AG09309 (cell line): ENCODE data around the gene PRKD2.
A peak's percentile ranks its signal among the peaks of the same experiment; 100 is the strongest.

ENCODE experiments used
- DNase-seq: peaks from one replicate; pipeline ENCODE4 v3.0.0-alpha.2; 2010; ENCODE audit warnings: low read depth
- H3K4me3 ChIP-seq: 2 replicates; pipeline ENCODE4 v1.5.1; 2011; ENCODE audit warnings: mild to moderate bottlenecking, low read depth, low read length, moderate library complexity; ENCODE audit not compliant: control insufficient read depth
- TF ChIP-seq, protein P1 (sequence below): IDR thresholded peaks from 2 replicates; pipeline ENCODE4 v1.5.1; 2011; ENCODE audit warnings: mild to moderate bottlenecking, low read depth, low read length, inconsistent platforms; ENCODE audit not compliant: insufficient read depth, control insufficient read depth; ENCODE audit errors: missing control alignments

The PRKD2 gene

GRCh38 chr19:46759206-46759605 lies 42.3 kb upstream of the PRKD2 start:
- TF ChIP-seq, protein P1, sequence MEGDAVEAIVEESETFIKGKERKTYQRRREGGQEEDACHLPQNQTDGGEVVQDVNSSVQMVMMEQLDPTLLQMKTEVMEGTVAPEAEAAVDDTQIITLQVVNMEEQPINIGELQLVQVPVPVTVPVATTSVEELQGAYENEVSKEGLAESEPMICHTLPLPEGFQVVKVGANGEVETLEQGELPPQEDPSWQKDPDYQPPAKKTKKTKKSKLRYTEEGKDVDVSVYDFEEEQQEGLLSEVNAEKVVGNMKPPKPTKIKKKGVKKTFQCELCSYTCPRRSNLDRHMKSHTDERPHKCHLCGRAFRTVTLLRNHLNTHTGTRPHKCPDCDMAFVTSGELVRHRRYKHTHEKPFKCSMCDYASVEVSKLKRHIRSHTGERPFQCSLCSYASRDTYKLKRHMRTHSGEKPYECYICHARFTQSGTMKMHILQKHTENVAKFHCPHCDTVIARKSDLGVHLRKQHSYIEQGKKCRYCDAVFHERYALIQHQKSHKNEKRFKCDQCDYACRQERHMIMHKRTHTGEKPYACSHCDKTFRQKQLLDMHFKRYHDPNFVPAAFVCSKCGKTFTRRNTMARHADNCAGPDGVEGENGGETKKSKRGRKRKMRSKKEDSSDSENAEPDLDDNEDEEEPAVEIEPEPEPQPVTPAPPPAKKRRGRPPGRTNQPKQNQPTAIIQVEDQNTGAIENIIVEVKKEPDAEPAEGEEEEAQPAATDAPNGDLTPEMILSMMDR: no peak
- no peak overlapping the region for H3K4me3 ChIP-seq

DNA sequence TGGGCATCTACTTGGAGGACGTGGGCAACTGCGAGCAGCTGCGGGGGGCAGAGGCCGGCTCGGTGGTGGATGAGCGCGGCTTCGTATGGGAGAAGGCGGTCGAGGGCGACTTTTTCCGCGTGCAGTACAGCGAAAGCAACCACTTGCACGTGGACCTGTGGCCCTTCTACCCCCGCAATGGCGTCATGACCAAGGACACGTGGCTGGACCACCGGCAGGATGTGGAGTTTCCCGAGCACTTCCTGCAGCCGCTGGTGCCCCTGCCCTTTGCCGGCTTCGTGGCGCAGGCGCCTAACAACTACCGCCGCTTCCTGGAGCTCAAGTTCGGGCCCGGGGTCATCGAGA lies 39.6 kb upstream of the PRKD2 start:
- TF ChIP-seq, protein P1: no peak
- H3K4me3 ChIP-seq: no peak overlapping the region
- no peak for DNase-seq

More at GRCh38 chr19:46759206-46759605, 42.3 kb upstream of the PRKD2 start:
- no peak for DNase-seq

- TF ChIP-seq, protein P1: no peak
- no peak overlapping the region for H3K4me3 ChIP-seq
- DNase-seq: no peak
Observed at GRCh38 chr19:46755853-46756543, 39.1 kb upstream of the PRKD2 start.

DNA sequence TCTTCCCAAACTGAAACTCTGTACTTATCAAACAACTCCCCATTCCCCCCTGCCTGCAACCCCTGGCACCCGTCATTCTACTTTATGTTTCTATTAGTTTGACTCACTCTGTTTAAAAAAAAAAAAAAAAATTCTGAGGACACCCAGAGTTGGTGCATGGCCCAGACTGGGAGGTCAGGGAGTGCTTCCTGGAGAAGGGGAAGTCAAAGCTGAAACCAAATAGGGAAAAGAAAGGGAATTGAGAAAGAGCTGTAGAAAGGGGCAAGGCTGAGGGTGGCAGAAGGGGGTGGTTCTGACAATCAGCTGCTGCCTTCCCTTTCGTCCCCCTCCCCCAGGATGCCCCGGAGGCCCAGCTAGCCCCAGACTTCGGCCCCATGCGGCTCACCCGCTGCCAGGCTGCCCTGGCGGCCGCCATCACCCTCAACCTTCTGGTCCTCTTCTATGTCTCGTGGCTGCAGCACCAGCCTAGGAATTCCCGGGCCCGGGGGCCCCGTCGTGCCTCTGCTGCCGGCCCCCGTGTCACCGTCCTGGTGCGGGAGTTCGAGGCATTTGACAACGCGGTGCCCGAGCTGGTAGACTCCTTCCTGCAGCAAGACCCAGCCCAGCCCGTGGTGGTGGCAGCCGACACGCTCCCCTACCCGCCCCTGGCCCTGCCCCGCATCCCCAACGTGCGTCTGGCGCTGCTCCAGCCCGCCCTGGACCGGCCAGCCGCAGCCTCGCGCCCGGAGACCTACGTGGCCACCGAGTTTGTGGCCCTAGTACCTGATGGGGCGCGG lies 38.4 kb upstream of the PRKD2 start:
- TF ChIP-seq, protein P1: no peak
- no peak overlapping the region for H3K4me3 ChIP-seq
- DNase-seq: peak; percentile 25

GRCh38 chr19:46753420-46754155 lies 36.7 kb upstream of the PRKD2 start:
- DNase-seq: no peak
- TF ChIP-seq, protein P1: peak; percentile 48
- H3K4me3 ChIP-seq: no peak overlapping the region

GRCh38 chr19:46748325-46749109 lies 31.6 kb upstream of the PRKD2 start:
- TF ChIP-seq, protein P1: peak; percentile 79
- DNase-seq: no peak
- H3K4me3 ChIP-seq: no peak overlapping the region
